Liver (tissue), 3 donors: ENCODE results near the gene FMN1.

Experiments
- EGR1 ChIP-seq, 2 donors: IDR thresholded peaks; 2 replicates each; pipeline ENCODE4 v1.6.1; 2016 to 2018; ENCODE audit warnings: antibody characterized with exemption in 2 of 2, low read depth in 2 of 2
- GABPA ChIP-seq, 2 donors: IDR thresholded peaks in 1 of 2; conservative IDR thresholded peaks in 1 of 2; 2 replicates each; pipeline ENCODE4 v1.6.1; 2016; ENCODE audit warnings: antibody characterized with exemption in 2 of 2, mild to moderate bottlenecking in 1 of 2, moderate library complexity in 1 of 2
- HNF4G ChIP-seq: IDR thresholded peaks from 2 replicates; pipeline ENCODE4 v1.6.1; 2016; ENCODE audit warnings: antibody characterized with exemption
- JUND ChIP-seq, 2 donors: IDR thresholded peaks; 2 replicates each; pipeline ENCODE4 v1.6.1; 2016; ENCODE audit warnings: antibody characterized with exemption in 2 of 2
- RAD21 ChIP-seq, 2 donors: IDR thresholded peaks; 2 replicates each; pipeline ENCODE4 v1.6.1; 2016; ENCODE audit warnings: antibody characterized with exemption in 2 of 2, mild to moderate bottlenecking in 2 of 2
- YY1 ChIP-seq: IDR thresholded peaks from 2 replicates; pipeline ENCODE4 v1.6.1; 2016; ENCODE audit warnings: antibody characterized with exemption, mild to moderate bottlenecking
- TF ChIP-seq, protein P1 (sequence below): fragments of 150-350 bp; IDR thresholded peaks from 2 replicates; pipeline ENCODE4 v1.5.1; 2017; ENCODE audit warnings: improper control_type of control experiment, low read depth, low read length; ENCODE audit not compliant: missing input control
- TF ChIP-seq, protein P2 (sequence below): IDR thresholded peaks from 2 replicates; pipeline ENCODE4 v1.6.1; 2016; ENCODE audit warnings: antibody characterized with exemption
- TF ChIP-seq, protein P3 (sequence below): IDR thresholded peaks from 2 replicates; pipeline ENCODE4 v1.6.1; 2016; ENCODE audit warnings: antibody characterized with exemption
- donor health status: healthy.
- donor health status: healthy.

- no peak for TF ChIP-seq GABPA (IDR thresholded peaks at IDR 0.05 in 1 of 2, conservative IDR thresholded peaks at IDR 0.05 in 1 of 2)
- TF ChIP-seq, protein P1, sequence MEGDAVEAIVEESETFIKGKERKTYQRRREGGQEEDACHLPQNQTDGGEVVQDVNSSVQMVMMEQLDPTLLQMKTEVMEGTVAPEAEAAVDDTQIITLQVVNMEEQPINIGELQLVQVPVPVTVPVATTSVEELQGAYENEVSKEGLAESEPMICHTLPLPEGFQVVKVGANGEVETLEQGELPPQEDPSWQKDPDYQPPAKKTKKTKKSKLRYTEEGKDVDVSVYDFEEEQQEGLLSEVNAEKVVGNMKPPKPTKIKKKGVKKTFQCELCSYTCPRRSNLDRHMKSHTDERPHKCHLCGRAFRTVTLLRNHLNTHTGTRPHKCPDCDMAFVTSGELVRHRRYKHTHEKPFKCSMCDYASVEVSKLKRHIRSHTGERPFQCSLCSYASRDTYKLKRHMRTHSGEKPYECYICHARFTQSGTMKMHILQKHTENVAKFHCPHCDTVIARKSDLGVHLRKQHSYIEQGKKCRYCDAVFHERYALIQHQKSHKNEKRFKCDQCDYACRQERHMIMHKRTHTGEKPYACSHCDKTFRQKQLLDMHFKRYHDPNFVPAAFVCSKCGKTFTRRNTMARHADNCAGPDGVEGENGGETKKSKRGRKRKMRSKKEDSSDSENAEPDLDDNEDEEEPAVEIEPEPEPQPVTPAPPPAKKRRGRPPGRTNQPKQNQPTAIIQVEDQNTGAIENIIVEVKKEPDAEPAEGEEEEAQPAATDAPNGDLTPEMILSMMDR, result no peak
- no peak for TF ChIP-seq YY1
- no peak for TF ChIP-seq JUND (IDR thresholded peaks at IDR 0.05)
- TF ChIP-seq, protein P2, sequence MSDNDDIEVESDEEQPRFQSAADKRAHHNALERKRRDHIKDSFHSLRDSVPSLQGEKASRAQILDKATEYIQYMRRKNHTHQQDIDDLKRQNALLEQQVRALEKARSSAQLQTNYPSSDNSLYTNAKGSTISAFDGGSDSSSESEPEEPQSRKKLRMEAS, result no peak
- TF ChIP-seq, protein P3, sequence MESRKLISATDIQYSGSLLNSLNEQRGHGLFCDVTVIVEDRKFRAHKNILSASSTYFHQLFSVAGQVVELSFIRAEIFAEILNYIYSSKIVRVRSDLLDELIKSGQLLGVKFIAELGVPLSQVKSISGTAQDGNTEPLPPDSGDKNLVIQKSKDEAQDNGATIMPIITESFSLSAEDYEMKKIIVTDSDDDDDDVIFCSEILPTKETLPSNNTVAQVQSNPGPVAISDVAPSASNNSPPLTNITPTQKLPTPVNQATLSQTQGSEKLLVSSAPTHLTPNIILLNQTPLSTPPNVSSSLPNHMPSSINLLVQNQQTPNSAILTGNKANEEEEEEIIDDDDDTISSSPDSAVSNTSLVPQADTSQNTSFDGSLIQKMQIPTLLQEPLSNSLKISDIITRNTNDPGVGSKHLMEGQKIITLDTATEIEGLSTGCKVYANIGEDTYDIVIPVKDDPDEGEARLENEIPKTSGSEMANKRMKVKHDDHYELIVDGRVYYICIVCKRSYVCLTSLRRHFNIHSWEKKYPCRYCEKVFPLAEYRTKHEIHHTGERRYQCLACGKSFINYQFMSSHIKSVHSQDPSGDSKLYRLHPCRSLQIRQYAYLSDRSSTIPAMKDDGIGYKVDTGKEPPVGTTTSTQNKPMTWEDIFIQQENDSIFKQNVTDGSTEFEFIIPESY, result no peak
- no peak for TF ChIP-seq RAD21 (IDR thresholded peaks at IDR 0.05)
- no peak for TF ChIP-seq EGR1 (IDR thresholded peaks at IDR 0.05; ENCODE audit: low read depth in 2 of 2)
- TF ChIP-seq HNF4G, result no peak
Observed at GRCh38 chr15:33197636-33198035, 3.1 kb upstream of the FMN1 start.
